Dendritic cell treated with granulocyte-macrophage colony-stimulating factor and Interleukin-4, amounts not matched to agents 40 ng/mL and 50 ng/mL, for 4 days (primary cell): ENCODE data around the gene TRIP13.
"Not testable (repeated sequence)": the region's sequence is repeated elsewhere in the genome, so short reads cannot be mapped to it uniquely, and the experiment has no call there.

Source experiments
- H3K27ac Mint-ChIP-seq: one replicate; pipeline ENCODE4 v1.8.0; 2022; ENCODE audit warnings: mild to moderate bottlenecking, mixed read lengths
- H3K27me3 Mint-ChIP-seq: one replicate; pipeline ENCODE4 v1.8.0; 2022; ENCODE audit warnings: mild to moderate bottlenecking, mixed read lengths
- H3K36me3 Mint-ChIP-seq: one replicate; pipeline ENCODE4 v1.8.0; 2022; ENCODE audit warnings: low read depth, mixed read lengths
- H3K4me1 Mint-ChIP-seq: one replicate; pipeline ENCODE4 v1.8.0; 2022; ENCODE audit warnings: low read depth, mixed read lengths
- H3K4me3 Mint-ChIP-seq: one replicate; pipeline ENCODE4 v1.8.0; 2022; ENCODE audit warnings: mild to moderate bottlenecking, moderate library complexity, mixed read lengths
- H3K9me3 Mint-ChIP-seq: one replicate; pipeline ENCODE4 v1.8.0; 2022; ENCODE audit warnings: mixed read lengths
- intact Hi-C: fragments of 100-400 bp; cut with micrococcal nuclease; formaldehyde crosslinking; loops from one replicate; pipeline ENCODE4 v1.15.0; 2022

TRIP13 gene

DNA sequence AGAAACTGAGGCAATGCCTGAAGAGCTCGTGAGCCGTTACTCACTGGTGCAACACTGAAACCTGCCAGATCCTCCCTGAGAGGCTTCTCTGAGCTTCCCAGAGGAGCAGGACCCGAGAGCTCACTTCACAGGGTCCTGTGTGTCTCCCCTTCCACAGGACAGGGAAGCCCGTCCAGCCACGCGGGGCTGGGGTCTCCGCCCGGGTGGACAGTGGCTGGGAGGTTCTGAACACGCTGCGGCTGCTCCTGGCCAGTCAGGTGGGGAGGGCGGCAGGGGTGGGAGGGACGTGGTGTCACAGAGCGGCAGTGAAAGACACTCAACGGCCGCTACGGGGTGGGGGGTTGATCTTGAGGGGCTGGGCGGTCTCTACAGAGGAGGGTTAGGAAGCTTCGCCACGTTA is 41.6 kb upstream of the TRIP13 start:
- intact Hi-C loops, result no loop called here
- no peaks in the 10 kb centered on the region for H3K4me1 Mint-ChIP-seq

DNA sequence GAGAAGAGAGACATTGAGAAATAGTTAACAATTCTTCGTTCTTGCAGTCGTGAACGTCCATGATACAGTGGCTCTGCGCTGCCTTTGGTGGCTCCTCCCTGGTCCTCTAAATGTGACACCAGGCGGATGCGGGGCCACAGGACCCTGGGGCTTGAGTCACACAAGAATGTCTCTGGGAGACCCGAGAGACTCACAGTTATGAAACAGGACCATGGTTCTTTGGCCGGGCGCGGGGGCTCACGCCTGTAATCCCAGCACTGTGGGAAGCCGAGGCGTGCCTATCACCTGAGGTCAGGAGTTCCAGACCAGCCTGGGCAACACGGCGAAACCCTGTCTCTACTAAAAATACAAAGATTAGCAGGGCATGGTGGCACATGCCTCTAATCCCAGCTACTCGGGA is 41.1 kb upstream of the TRIP13 start:
- H3K4me1 Mint-ChIP-seq, result no peaks in the 10 kb centered on the region
- no peak overlapping the region for H3K4me3 Mint-ChIP-seq
- intact Hi-C loops, result no loop called here

More for the DNA sequence above, 41.6 kb upstream of the TRIP13 start:
- Mint-ChIP-seq H3K36me3 (no peaks in the 10 kb centered on the region), H3K4me3 (no peak overlapping the region), H3K27me3 (peaks cover 3% of the 10 kb centered on the region), H3K27ac (no peak overlapping the region), H3K9me3 (no peaks in the 10 kb centered on the region)

DNA sequence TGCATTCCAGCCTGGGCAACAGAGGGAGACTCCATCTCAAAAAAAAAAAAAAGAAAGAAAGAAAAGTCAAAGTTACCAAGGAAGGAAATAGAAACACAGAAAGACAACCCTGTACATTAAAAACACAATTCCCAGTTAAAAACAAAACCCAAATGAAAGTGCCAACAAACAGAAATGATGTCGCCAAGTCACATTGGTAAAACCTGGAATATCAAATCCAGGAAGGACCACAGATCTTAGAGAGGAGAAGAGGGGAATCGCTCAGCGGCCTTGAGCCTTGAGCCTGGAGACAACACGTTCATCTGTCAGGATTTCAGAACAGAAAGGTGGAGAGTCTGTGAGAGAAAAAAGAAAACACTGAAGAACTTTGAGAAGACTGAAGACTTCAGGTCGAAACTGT is 40.7 kb upstream of the TRIP13 start:
- peaks cover 3% of the 10 kb centered on the region for H3K27me3 Mint-ChIP-seq
- intact Hi-C loops, result no loop called here
- no peak overlapping the region for H3K4me3 Mint-ChIP-seq
- no peaks in the 10 kb centered on the region for H3K36me3 Mint-ChIP-seq
- H3K9me3 Mint-ChIP-seq, result no peaks in the 10 kb centered on the region
- H3K4me1 Mint-ChIP-seq, result no peaks in the 10 kb centered on the region
- H3K27ac Mint-ChIP-seq, result no peak overlapping the region

More for the DNA sequence above, 41.1 kb upstream of the TRIP13 start:
- peaks cover 3% of the 10 kb centered on the region for H3K27me3 Mint-ChIP-seq
- H3K9me3 Mint-ChIP-seq, result no peaks in the 10 kb centered on the region
- no peaks in the 10 kb centered on the region for H3K36me3 Mint-ChIP-seq
- H3K27ac Mint-ChIP-seq, result no peak overlapping the region

DNA sequence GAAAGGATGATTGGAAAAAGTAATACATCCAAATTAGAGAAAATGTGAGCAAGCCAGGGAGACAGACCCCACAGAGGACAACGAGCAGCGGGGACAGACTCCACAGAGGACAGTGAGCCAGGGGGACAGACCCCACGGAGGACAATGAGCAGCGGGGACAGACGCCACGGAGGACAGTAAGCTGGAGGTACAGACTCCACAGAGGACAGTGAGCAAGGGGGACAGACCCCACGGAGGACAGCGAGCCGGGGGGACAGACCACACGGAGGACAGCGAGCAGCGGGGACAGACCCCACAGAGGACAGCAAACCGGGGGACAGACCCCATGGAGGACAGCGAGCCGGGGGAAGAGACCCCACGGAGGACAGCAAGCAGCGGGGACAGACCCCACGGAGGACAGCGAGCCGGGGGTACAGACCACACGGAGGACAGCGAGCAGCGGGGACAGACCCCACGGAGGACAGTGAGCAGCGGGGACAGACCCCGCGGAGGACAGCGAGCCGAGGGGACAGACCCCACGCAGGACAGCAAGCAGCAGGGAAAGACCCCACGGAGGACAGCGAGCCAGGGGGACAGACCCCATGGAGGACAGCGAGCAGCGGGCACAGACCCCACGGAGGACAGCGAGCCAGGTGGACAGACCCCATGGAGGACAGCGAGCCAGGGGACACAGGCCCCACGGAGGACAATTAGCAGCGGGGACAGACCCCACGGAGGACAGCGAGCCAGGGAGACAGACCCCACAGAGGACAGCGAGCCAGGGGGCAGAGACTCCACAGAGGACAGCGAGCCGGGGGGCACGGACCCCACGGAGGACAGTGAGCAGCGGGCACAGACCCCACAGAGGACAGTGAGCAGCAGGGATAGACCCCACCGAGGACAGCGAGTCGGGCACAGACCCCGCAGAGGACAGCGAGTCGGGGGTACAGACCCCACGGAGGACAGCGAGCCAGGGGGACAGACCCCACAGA is 40.0 kb upstream of the TRIP13 start:
- H3K27me3 Mint-ChIP-seq, result peaks cover 3% of the 10 kb centered on the region
- H3K9me3 Mint-ChIP-seq, result no peaks in the 10 kb centered on the region
- H3K4me1 Mint-ChIP-seq, result no peaks in the 10 kb centered on the region
- no peaks in the 10 kb centered on the region for H3K36me3 Mint-ChIP-seq
- intact Hi-C loops, result no loop called here
- H3K4me3 Mint-ChIP-seq, result no peak overlapping the region
- no peak overlapping the region for H3K27ac Mint-ChIP-seq

DNA sequence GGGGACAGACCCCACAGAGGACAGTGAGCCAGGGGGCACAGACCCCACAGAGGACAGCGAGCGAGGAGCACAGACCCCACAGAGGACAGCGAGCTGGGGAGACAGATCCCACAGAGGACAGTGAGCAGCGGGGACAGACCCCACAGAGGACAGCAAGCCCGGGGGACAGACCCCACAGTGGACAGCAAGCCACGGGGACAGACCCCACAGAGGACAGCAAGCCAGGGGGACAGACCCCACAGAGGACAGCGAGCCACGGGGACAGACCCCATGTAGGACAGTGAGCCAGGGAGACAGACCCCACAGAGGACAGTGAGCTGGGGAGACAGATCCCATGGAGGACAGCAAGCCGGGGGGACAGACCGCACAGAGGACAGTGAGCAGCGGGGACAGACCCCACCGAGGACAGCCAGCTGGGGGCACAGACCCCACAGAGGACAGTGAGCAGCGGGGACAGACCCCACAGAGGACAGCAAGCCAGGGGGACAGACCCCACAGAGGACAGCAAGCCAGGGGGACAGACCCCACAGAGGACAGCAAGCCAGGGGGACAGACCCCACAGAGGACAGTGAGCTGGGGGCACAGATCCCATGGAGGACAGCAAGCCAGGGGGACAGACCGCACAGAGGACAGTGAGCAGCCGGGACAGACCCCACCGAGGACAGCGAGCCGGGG is 39.1 kb upstream of the TRIP13 start:
- H3K4me1 Mint-ChIP-seq, intact Hi-C loops, H3K27ac Mint-ChIP-seq, H3K9me3 Mint-ChIP-seq, H3K4me3 Mint-ChIP-seq, H3K27me3 Mint-ChIP-seq, H3K36me3 Mint-ChIP-seq: not testable (repeated sequence)

DNA sequence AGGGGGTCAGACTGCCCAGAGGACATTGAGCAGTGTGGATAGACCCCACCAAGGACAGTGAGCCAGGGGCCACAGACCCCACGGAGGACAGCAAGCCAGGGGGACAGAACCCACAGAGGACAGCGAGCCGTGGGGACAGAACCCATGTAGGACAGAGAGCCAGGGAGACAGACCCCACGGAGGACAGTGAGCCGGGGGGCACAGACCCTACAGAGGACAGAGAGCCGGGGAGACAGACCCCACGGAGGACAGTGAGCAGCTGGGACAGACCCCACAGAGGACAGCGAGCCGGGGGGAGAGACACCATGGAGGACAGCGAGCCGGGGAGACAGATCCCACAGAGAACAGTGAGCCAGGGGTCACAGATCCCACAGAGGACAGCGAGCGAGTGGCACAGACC is 38.5 kb upstream of the TRIP13 start:
- H3K36me3 Mint-ChIP-seq, result peaks cover 7% of the 10 kb centered on the region
- peaks cover 3% of the 10 kb centered on the region for H3K27me3 Mint-ChIP-seq
- H3K4me1 Mint-ChIP-seq, result no peaks in the 10 kb centered on the region
- no peaks in the 10 kb centered on the region for H3K9me3 Mint-ChIP-seq
- H3K4me3 Mint-ChIP-seq, result no peak overlapping the region
- intact Hi-C loops, result no loop called here
- no peak overlapping the region for H3K27ac Mint-ChIP-seq

DNA sequence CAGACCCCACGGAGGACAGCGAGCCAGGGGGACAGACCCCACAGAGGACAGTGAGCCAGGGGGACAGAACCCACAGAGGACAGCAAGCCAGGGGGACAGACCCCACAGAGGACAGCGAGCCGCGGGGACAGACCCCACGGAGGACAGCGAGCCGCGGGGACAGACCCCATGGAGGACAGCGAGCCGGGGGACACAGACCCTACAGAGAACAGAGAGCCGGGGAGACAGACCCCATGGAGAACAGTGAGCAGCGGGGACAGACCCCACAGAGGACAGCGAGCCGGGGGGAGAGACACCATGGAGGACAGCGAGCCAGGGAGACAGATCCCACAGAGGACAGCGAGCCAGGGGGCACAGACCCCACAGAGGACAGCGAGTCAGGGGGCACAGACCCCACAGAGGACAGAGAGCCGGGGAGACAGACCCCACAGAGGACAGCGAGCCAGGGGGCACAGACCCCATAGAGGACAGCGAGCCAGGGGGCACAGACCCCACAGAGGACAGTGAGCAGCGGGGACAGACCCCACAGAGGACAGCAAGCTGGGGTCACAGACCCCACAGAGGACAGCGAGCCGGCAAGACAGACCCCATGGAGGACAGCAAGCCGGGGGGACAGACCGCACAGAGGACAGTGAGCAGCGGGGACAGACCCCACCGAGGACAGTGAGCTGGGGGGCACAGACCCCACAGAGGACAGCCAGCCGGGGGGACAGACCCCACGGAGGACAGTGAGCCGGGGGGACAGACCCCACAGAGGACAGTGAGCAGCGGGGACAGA is 37.5 kb upstream of the TRIP13 start:
- intact Hi-C loops, result no loop called here
- H3K27me3 Mint-ChIP-seq, result peaks cover 3% of the 10 kb centered on the region
- no peaks in the 10 kb centered on the region for H3K9me3 Mint-ChIP-seq
- H3K4me1 Mint-ChIP-seq, result no peaks in the 10 kb centered on the region
- H3K4me3 Mint-ChIP-seq, result no peak overlapping the region
- no peak overlapping the region for H3K27ac Mint-ChIP-seq
- H3K36me3 Mint-ChIP-seq, result peaks cover 7% of the 10 kb centered on the region

DNA sequence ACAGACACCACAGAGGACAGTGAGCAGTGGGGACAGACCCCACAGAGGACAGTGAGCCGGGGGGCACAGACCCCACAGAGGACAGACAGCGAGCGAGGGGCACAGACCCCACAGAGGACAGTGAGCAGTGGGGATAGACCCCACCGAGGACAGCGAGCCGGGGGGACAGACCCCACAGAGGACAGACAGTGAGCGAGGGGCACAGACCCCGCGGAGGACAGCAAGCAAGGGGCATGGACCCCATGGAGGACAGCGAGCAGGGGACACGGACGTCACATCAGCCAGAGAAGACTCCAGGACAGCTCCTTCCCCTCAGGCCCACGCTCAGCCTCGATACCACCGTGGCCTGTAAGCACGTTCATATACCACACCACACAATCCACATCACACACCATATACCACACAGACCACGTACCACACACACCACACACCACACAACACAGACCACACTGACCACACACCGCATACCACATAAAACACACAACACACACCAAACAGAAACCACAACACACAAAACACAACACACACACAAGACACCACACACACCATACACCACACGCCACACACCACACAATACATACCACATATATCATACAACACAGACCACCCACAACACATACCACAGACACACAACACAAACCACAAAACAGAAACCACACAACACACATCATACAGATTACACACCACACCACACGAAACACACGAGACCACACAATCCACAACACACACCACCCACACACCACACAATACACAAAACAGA is 36.7 kb upstream of the TRIP13 start:
- Mint-ChIP-seq H3K27me3 (peaks cover 3% of the 10 kb centered on the region), H3K36me3 (peaks cover 12% of the 10 kb centered on the region), H3K9me3 (no peaks in the 10 kb centered on the region), H3K4me3 (no peak overlapping the region), H3K4me1 (no peaks in the 10 kb centered on the region), H3K27ac (no peak overlapping the region)
- intact Hi-C loops, result no loop called here

DNA sequence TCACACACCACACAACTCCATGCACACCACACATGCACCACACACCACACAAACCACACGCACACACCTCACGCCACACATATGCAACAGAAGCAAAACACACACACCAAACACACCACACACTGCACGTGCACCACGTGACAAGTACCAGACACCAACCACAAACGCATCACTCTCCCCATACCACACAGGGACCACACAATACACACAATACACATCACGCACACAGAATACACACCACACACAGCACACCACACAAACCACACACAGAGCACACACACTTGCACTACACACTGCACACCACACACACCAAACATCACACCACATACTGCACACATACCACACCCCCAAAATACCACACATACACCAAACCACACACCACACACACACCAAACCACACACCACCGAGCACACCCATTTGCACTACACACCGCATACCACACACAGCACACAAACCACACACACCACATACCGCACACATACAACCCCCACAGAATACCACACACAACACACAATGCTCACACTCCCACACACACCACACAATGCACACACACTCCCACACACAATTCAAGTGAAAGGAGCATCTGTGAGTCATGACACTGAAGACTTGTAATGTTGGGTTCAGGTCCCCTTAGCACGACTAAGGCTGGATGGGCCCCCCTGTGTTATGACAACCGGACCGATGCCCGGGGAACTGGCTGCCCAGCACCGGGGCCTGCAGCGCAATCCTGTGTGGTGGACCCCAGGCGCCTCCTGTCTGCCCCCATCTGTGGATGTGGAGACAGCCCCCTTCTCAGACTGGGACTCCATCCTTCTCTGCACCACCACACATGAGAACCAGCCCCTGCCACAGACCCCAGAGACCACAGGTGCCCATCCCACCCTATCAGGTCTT is 35.9 kb upstream of the TRIP13 start:
- Mint-ChIP-seq H3K27ac (no peak overlapping the region), H3K27me3 (peaks cover 3% of the 10 kb centered on the region), H3K9me3 (no peaks in the 10 kb centered on the region), H3K36me3 (peaks cover 16% of the 10 kb centered on the region), H3K4me3 (no peak overlapping the region), H3K4me1 (no peaks in the 10 kb centered on the region)
- intact Hi-C loops, result no loop called here

DNA sequence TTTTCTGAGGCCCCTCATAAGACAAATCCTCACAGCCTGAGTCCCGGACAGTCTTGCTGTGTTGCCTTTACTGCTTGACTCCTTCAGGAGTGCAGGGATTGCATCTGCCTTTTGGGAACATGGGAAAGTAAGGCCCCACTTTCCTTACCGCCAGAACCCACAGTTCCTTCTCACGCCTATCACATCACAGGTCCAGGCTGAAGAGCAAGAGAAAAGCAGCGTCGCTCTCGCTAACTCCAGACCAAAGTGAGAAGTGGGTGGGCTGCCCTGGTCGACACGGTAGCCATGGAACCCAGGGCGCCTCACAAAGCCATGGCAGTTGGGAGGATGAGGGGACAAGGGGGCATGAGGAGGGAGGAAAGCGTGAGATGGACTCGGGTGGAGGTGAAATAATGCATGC is 34.0 kb upstream of the TRIP13 start:
- Mint-ChIP-seq H3K4me3 (no peak overlapping the region), H3K27me3 (no peaks in the 10 kb centered on the region), H3K36me3 (peaks cover 35% of the 10 kb centered on the region), H3K27ac (no peak overlapping the region), H3K9me3 (no peaks in the 10 kb centered on the region), H3K4me1 (no peaks in the 10 kb centered on the region)
- intact Hi-C loops, result no loop called here

DNA sequence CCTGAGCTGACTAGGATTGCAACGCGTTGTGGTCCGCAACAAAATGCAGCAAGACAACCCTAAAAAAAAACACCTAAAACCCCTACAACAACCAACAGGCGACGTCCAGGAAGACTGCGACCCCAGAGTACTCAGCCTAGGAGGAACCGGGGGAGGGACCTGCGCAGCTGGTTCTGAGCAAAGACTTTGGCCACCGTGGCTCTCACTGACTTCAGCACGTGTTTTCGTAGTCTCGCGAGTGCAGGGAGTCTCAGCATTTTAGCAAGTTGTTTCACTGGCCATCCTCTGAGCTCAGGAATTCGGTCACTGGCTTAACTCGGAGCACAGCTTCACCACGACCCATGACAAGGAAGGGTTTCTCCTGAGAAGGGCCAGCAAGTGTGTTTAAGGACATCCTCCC is 33.3 kb upstream of the TRIP13 start:
- intact Hi-C loops, result no loop called here
- Mint-ChIP-seq H3K27me3 (no peaks in the 10 kb centered on the region), H3K4me1 (no peaks in the 10 kb centered on the region), H3K9me3 (no peaks in the 10 kb centered on the region), H3K4me3 (no peak overlapping the region), H3K36me3 (peaks cover 42% of the 10 kb centered on the region), H3K27ac (no peak overlapping the region)

DNA sequence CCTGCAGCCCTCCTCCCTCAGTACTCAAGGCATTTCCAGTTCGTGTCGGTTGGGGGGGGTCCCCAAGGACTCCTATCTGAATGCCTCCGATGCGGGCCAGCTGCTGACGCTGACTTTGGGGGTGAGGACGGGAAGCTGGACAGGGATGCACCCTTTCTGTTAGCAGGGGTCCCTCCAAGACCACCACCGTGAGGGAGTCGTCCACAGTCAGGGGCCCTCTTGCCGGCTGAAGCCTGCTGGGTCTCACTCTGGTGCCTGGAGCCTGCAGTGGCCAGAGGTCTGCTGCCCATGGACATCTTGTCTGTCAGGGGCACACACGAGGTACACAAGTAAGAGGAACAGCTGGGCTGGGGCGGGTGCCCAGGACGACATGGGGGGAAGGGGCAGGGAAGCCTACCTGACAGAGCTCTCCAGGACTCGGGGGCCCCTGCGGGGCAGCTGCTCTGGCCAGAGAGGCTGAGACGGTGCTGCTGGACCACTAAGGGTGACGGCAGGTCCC is 32.8 kb upstream of the TRIP13 start:
- intact Hi-C loops, result no loop called here
- peaks cover 46% of the 10 kb centered on the region for H3K36me3 Mint-ChIP-seq
- H3K27ac Mint-ChIP-seq, result no peak overlapping the region
- H3K4me3 Mint-ChIP-seq, result no peak overlapping the region
- H3K9me3 Mint-ChIP-seq, result no peaks in the 10 kb centered on the region
- no peaks in the 10 kb centered on the region for H3K4me1 Mint-ChIP-seq
- H3K27me3 Mint-ChIP-seq, result no peaks in the 10 kb centered on the region
